Thymus (tissue), 11 donors: ENCODE measurements around the gene UQCC5. TPM values are rescaled to one million over a fixed set of nuclear protein-coding genes. Genes with fewer than 3 reads are reported as not detected.
"Not testable (repeated sequence)": the region's sequence is repeated elsewhere in the genome, so short reads cannot be mapped to it uniquely, and the experiment has no call there.

ENCODE experiments used
- DNase-seq, 9 donors: peaks; one replicate each; pipeline ENCODE4 v3.0.0-alpha.2; 2013; ENCODE audit warnings: low spot score in 9 of 9, low read depth in 6 of 9, missing footprints in 1 of 9
- H3K27ac ChIP-seq, 2 donors: one replicate each; pipeline ENCODE4 v1.5.1; 2013; ENCODE audit warnings: control low read depth in 1 of 2, low read depth in 1 of 2, low read length in 1 of 2, mild to moderate bottlenecking in 1 of 2, moderate library complexity in 1 of 2
- H3K27me3 ChIP-seq, 2 donors: one replicate each; pipeline ENCODE4 v1.5.1; 2013; ENCODE audit warnings: low read length in 1 of 2; ENCODE audit not compliant: control insufficient read depth in 2 of 2, insufficient read depth in 1 of 2
- H3K36me3 ChIP-seq, 2 donors: one replicate each; pipeline ENCODE4 v1.5.1; 2013; ENCODE audit warnings: low read length in 1 of 2, mild to moderate bottlenecking in 1 of 2, moderate library complexity in 1 of 2; ENCODE audit not compliant: control insufficient read depth in 2 of 2, insufficient read depth in 2 of 2
- H3K4me1 ChIP-seq, 2 donors: one replicate each; pipeline ENCODE4 v1.5.1; 2013; ENCODE audit warnings: low read length in 2 of 2; ENCODE audit not compliant: control insufficient read depth in 2 of 2, insufficient read depth in 2 of 2
- H3K4me3 ChIP-seq, 2 donors: one replicate each; pipeline ENCODE4 v1.5.1; 2013; ENCODE audit warnings: low read length in 2 of 2, control low read depth in 1 of 2, mild to moderate bottlenecking in 1 of 2
- H3K9me3 ChIP-seq, 2 donors: one replicate each; pipeline ENCODE4 v1.5.1; 2013; ENCODE audit warnings: low read length in 1 of 2, mild to moderate bottlenecking in 1 of 2; ENCODE audit not compliant: control insufficient read depth in 2 of 2, insufficient read depth in 1 of 2
- WGBS: extraction: QIAGEN DNeasy Blood & Tissue Kit; methylation state at CpG from one replicate; pipeline ENCODE4 v1.1.7; 2013; 5-methylcytosine and 5-hydroxymethylcytosine counted together
- polyA plus RNA-seq: library from polyadenylated mRNA; stranded (reverse); fragments of 200-250 nt; gene quantifications from one replicate; pipeline ENCODE4 v1.2.3, GENCODE V29; 2013
- total RNA-seq: library from RNA; stranded (reverse); fragments of 120-200 nt; gene quantifications from one replicate; pipeline ENCODE4 v1.2.4, GENCODE V29; 2013
- donor health status: healthy.

Gene UQCC5
- total and polyA plus RNA-seq, 2 donors = 15.5 to 30.3 TPM

DNA sequence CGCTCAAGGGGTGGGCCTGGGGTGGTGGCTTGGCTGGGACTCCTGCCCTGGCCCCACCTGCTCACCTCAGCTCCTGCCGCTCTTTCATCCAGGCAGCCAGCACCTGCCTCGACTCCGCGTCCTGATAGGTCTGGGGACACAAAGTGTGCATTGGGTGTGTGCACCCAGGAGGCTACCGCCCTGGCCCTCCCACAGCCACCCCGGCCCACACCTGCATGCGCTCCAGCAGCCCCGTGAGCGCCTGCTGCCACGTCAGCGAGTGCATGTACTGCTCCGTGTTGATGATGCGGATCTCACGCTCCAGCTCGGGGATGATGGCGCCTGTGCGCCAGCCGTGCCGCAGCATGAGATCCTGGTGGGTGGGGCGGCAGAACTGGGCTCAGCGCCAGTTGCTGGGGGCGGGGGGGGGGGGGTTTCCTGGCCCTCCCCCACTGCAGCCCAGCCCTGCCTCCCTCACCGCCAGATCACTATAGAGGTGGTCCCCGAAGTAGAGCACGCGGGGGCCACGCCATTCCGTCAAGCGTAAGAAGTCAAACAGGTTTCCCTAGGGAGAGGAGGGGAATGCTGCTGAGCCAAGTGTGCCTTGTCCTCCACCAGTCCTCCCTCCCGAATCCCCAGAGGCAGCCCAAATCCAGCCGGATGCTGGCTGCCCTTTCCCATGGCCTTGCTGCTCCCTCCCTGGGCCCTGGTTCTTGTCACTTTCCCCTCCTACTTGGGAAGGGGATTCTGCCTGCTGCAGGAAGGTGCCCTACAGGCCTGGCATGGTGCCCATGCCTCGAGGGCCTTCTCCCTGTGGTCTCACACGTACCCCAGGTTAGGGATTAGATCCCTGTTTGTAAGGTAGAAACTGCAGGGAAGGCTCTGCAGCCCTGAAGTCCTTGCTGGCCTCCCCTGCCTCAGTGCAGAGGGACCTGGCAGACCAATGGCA is 11.4 kb upstream of the UQCC5 start:
- H3K27me3 ChIP-seq = no peaks in the 10 kb centered on the region
- H3K4me3 ChIP-seq = no peak overlapping the region
- H3K4me1 ChIP-seq = peaks cover 0 to 4% of the 10 kb centered on the region in 2 donors
- DNase-seq = no peak
- 91% methylated on average over 34 of the region's 34 CpGs for WGBS
- H3K9me3 ChIP-seq = no peaks in the 10 kb centered on the region
- H3K36me3 ChIP-seq = peaks cover 6 to 20% of the 10 kb centered on the region in 2 donors
- peak overlapping the region in 1 of 2 donors; percentile 10 for H3K27ac ChIP-seq

DNA sequence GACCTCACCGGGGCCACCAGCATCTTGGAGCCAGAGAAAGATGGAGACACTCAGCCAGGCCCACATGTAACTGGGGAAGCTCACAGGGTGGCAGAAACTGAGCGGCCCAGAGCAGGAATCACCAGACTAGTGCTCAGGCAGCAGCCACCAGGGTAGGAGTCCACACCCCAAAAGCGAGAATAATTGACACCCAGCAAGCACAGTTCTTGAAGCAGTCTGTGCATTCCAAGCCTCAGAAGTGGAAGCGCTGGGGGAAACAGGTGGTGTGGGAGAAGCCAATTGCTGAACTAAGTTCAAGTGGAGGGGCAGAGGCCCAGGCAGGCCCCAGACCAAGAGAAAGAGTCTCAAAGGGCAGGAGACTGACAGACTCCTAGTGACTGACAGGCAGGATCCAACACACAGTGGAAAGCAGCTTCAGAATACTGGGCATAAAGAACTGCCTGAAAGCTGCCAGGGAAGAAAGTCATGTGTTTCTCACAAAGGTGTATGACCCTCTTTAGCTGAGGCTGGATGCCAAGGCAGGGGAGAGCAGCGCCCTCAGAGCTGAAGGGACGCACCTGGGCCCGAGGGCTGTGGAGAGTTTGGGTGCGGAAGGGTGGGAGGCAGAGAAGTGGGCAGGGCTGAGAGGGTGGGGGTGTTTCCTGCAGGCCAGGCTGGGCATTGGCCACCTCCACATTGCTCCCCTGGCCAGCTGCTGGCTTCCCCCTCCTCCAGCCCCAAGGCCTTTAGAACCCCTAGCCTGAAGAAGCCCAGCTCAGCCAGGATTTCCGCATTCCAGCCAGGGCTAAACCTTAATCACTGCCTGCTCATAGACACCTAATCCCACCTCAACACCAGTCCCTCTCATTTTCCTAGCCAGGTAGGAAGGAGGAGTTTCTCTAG is 10.5 kb upstream of the UQCC5 start:
- H3K9me3 ChIP-seq = no peaks in the 10 kb centered on the region
- WGBS = 92% methylated on average over 9 of the region's 9 CpGs
- H3K4me3 ChIP-seq = no peak overlapping the region
- peaks cover 0 to 4% of the 10 kb centered on the region in 2 donors for H3K4me1 ChIP-seq
- peaks cover 6 to 20% of the 10 kb centered on the region in 2 donors for H3K36me3 ChIP-seq
- H3K27ac ChIP-seq = peak overlapping the region in 1 of 2 donors; percentile 10
- DNase-seq = no peak
- no peaks in the 10 kb centered on the region for H3K27me3 ChIP-seq

- H3K4me3 ChIP-seq, H3K27ac ChIP-seq, DNase-seq, H3K9me3 ChIP-seq, H3K27me3 ChIP-seq, H3K4me1 ChIP-seq: not testable (repeated sequence)
- WGBS = 97% methylated on average over 5 of the region's 5 CpGs
- H3K36me3 ChIP-seq = peaks cover 6 to 20% of the 10 kb centered on the region in 2 donors
Observed at GRCh38 chr3:52526671-52527038, 9.8 kb upstream of the UQCC5 start.

DNA sequence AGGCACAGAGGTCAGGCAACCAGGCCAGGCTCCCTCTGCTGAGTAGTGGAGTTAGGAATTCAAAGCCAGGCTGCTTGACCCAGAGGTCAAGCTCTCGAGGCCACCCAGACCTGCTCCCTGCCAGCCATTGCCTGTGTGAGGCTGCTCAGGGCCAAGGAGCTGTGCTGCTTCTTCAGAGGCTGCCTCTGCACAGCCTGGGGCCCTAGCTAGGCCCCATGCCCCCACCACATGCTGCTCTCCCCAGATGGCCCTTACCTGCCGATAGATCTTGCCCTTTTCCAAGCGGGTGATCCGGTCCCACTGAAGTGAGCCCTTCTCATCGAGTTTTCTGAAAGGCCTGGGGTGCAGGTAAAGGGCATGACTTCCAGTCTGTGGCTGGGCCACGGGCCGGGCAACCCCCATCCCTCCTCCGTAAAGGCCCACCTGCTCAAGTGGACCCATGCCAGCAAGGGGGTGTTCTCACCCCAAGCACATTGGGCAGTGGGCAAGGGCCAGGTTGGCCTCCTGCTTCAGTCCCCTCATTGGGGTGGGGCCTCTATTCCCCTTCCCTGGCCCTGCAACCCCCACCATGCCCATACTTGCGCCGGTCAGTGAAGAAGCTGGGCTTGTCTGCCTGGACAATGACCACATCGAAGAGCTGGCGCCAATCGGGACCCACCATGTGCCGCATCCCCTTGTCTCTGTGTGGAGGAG is 9.2 kb upstream of the UQCC5 start:
- DNase-seq = no peak
- Histone ChIP-seq H3K4me3 (no peak overlapping the region), H3K36me3 (peaks cover 6 to 20% of the 10 kb centered on the region in 2 donors), H3K27me3 (no peaks in the 10 kb centered on the region), H3K4me1 (peaks cover 2 to 11% of the 10 kb centered on the region in 2 donors), H3K9me3 (no peaks in the 10 kb centered on the region), H3K27ac (no peak overlapping the region)
- 99% methylated on average over 14 of the region's 14 CpGs for WGBS

GRCh38 chr3:52527732-52528585 is 8.4 kb upstream of the UQCC5 start:
- 99% methylated on average over 18 of the region's 18 CpGs for WGBS
- H3K27ac ChIP-seq = no peak overlapping the region
- peaks cover 10 to 19% of the 10 kb centered on the region in 2 donors for H3K4me1 ChIP-seq
- no peak overlapping the region for H3K4me3 ChIP-seq
- no peak for DNase-seq
- H3K27me3 ChIP-seq = peaks cover 0 to 6% of the 10 kb centered on the region in 2 donors
- H3K36me3 ChIP-seq = peaks cover 6 to 20% of the 10 kb centered on the region in 2 donors
- H3K9me3 ChIP-seq = peaks cover 0 to 1% of the 10 kb centered on the region in 2 donors

DNA sequence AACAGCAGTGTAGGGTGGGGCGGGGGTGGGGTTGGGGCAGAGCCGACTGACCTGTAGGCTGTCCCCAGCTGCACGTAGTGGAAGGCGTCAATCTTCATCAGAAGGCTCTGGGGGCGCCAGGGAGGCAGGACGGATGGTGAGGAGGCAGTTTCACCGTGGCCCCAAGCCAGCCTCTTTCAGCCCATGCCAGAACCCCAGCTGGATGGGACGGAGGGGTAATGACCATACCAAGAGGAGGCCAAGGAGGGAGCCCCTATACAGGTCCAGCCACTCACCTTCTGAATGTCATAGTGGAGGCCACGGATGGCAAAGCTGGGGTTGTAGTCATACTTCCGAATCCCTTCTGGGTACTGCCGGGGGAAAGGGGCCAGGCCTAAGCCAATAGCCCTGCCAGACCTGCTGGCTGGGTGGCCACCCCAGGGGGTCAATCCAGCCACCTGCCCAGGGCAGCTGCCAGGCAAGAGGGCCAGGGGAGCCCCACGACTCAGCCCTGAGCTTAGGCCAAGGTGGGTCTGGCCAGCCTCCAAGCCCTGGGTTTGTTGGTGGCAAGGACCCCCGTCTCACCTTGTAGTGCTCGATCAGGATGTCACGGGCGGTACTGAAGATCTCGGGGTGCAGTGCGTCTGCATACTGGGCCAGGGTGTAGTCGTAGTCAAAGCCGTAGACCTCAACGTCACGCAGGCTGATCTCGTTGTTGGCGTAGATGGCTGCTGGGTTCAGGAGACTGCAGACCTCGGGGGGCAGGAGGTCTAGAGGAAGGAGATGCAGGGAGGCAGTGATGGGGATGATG is 7.6 kb upstream of the UQCC5 start:
- 98% methylated on average over 25 of the region's 25 CpGs for WGBS
- H3K4me3 ChIP-seq = no peak overlapping the region
- peaks cover 11 to 20% of the 10 kb centered on the region in 2 donors for H3K4me1 ChIP-seq
- DNase-seq = no peak
- H3K27me3 ChIP-seq = peaks cover 0 to 10% of the 10 kb centered on the region in 2 donors
- no peak overlapping the region for H3K27ac ChIP-seq
- H3K9me3 ChIP-seq = peaks cover 0 to 1% of the 10 kb centered on the region in 2 donors
- H3K36me3 ChIP-seq = peaks cover 6 to 20% of the 10 kb centered on the region in 2 donors

GRCh38 chr3:52529376-52530333 is 6.8 kb upstream of the UQCC5 start:
- Histone ChIP-seq H3K36me3 (peaks cover 6 to 20% of the 10 kb centered on the region in 2 donors), H3K4me1 (peaks cover 11 to 27% of the 10 kb centered on the region in 2 donors), H3K4me3 (no peak overlapping the region), H3K27me3 (peaks cover 0 to 18% of the 10 kb centered on the region in 2 donors), H3K9me3 (peaks cover 0 to 1% of the 10 kb centered on the region in 2 donors), H3K27ac (no peak overlapping the region)
- 96% methylated on average over 12 of the region's 12 CpGs for WGBS
- no peak for DNase-seq
